ENCODE data around the gene HID1.
"Not testable (repeated sequence)": the region's sequence is repeated elsewhere in the genome, so short reads cannot be mapped to it uniquely, and the experiment has no call there.

HID1 gene

GRCh38 chr17:74921026-74921681 is 51.4 kb downstream of the HID1 start:
- no peak for DNase-seq

GRCh38 chr17:74920642-74921025 is 51.9 kb downstream of the HID1 start:
- no peak for DNase-seq

- no peak for DNase-seq
Observed at GRCh38 chr17:74920306-74920620, 52.3 kb downstream of the HID1 start.

GRCh38 chr17:74919440-74920305 is 52.9 kb downstream of the HID1 start:
- DNase-seq, result no peak

GRCh38 chr17:74918906-74919305 is 53.7 kb downstream of the HID1 start:
- no peak for DNase-seq

- DNase-seq, result no peak
Observed at GRCh38 chr17:74917430-74917829, 55.1 kb downstream of the HID1 start.

- DNase-seq, result no peak
Observed at GRCh38 chr17:74916851-74917199, 55.7 kb downstream of the HID1 start.

GRCh38 chr17:74916136-74916850 is 56.3 kb downstream of the HID1 start:
- no peak for DNase-seq

GRCh38 chr17:74911423-74911822 is 61.1 kb downstream of the HID1 start:
- not testable (repeated sequence) for DNase-seq

GRCh38 chr17:74909097-74909496 is 63.5 kb downstream of the HID1 start:
- DNase-seq, result not testable (repeated sequence)

GRCh38 chr17:74907012-74907411 is 65.5 kb downstream of the HID1 start:
- no peak for DNase-seq

- not testable (repeated sequence) for DNase-seq
Observed at GRCh38 chr17:74906214-74906793, 66.3 kb downstream of the HID1 start.

- no peak for DNase-seq
Observed at GRCh38 chr17:74904687-74905409, 67.7 kb downstream of the HID1 start.

- DNase-seq, result no peak
Observed at GRCh38 chr17:74903671-74904070, 68.9 kb downstream of the HID1 start.

- DNase-seq, result no peak
Observed at GRCh38 chr17:74903034-74903433, 69.5 kb downstream of the HID1 start.

- no peak for DNase-seq
Observed at GRCh38 chr17:74901353-74902135, 71.0 kb downstream of the HID1 start.

Measured in NCI-H774 (cell line).